Measurements from ENCODE around the gene AUTS2.

AUTS2 gene

DNA sequence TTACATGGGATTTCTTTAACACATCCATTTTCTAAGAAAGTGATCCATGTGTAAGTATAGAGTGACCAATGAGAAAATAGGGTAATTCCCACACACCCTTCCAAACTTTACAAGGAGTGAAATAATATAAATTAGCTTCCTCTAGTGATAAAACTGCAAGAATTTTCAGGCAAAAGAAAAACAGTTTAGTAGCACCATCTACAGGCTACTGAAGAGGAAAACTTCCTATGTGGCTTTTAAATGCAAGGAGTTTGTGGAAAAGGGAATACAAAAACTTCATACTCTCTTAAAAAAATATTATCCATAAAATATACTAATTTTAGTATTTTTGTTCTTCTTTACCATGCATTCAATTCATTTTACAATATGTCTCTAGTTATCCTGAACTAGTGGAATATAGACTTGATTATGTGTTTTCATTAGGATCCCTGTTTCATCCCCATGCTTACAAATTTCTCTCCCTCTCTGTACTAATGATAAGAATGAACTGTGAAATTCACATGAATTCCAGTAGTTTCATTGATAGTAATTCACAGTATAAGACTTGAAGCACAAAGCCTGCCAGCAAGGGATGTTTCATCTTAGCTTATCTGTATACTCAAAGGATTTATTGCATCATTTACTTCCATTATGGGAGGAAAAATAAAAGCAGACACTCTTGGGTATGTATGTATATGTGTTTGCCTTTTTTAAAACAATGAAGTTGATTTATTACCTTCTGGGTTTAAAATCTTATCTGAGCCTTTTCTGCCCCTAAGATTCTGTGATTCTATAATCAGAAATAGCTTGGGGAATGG, 442.9 kb downstream of the AUTS2 start:
- no peak overlapping the region for H3K4me3 ChIP-seq (ENCODE audit: low read length)
- TF ChIP-seq CTCF (conservative IDR thresholded peaks at IDR 0.05; ENCODE audit: low read length) = peak; percentile 66
- peak; percentile 48 for DNase-seq (ENCODE audit: low read depth)

DNA sequence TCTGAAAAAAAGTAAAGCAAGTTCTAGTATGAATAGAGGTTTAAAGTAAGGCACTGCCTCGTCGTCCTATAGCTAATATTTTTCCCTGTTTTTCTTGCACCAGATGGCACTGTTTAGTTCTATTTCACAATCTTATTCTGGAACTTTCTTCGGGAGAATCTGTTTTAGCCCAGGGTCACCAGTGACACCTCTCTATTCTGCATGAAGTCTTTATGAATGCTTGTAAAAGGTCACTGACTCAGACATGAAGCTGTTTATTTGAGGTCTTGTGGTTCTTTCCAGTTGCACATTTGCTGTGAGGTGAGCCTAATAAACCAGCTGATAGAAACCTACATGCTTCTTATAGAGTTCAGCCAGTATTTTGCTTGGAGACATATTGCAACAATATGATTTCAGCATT, 444.3 kb downstream of the AUTS2 start:
- no peak overlapping the region for H3K4me3 ChIP-seq (ENCODE audit: low read length)
- TF ChIP-seq CTCF (conservative IDR thresholded peaks at IDR 0.05; ENCODE audit: low read length) = peak; percentile 49
- DNase-seq (ENCODE audit: low read depth) = peak; percentile 77

GRCh38 chr7:70043015-70043538, 444.8 kb downstream of the AUTS2 start:
- no peak overlapping the region for H3K4me3 ChIP-seq (ENCODE audit: low read length)
- TF ChIP-seq CTCF (conservative IDR thresholded peaks at IDR 0.05; ENCODE audit: low read length) = no peak
- DNase-seq (ENCODE audit: low read depth) = no peak

DNA sequence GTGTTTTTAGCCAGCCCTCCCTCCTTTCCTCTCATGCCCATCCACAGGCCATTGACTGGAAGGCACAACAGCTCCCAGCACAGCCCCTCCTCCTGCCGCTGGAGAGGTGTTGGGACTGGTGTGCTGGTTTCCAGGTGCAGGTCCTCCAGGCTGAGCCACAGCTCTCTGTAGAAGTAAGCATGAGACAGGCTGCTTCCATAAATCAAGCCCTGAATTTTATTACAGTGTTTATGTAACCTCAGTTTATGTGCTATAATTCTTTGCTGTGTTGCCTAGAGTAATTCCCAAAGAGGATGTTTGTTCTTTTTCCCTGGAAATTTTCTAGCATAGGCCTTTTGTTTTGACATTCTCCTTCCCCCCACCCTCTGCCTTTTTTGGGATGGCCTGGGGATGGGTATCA, 445.8 kb downstream of the AUTS2 start:
- TF ChIP-seq CTCF (conservative IDR thresholded peaks at IDR 0.05; ENCODE audit: low read length) = no peak
- no peak overlapping the region for H3K4me3 ChIP-seq (ENCODE audit: low read length)
- DNase-seq (ENCODE audit: low read depth) = no peak

DNA sequence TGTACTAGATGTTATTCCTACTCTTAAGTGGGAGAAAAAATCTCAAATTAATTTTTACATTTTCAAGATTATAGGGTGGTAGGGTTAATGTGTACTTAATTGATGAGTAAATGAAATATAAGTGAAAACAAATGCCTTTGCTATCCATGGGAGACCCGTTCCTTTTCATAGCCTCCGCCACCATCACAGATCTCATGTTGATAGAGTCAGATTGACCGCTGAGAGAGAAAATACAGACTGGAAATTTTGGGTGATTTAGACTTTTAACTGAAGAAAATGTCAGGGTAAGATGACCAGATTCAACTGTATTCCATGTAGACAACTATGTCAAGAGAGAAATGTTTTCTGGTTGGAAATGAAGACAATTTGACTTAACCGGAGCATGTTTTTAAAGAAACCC, 446.2 kb downstream of the AUTS2 start:
- no peak for DNase-seq (ENCODE audit: low read depth)
- no peak overlapping the region for H3K4me3 ChIP-seq (ENCODE audit: low read length)
- no peak for TF ChIP-seq CTCF (conservative IDR thresholded peaks at IDR 0.05; ENCODE audit: low read length)

DNA sequence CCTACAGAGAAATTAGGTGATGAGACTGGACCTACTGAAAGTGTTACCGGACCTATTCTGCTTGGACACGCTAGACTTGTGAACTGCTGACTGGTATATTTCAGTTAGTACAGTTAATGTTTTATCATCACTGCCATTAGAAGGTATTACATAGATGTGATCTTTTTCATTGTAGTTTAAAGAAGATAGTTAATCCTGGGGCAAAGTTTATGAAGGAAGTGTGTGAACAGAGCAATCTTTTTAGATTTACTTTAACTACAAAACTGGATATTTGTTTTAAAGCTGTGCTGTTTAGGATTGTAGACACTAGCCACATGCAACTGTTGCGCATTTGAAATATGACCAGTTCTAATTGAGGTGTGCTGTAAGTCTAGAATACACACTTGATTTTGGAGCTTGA, 446.7 kb downstream of the AUTS2 start:
- H3K4me3 ChIP-seq (ENCODE audit: low read length) = no peak overlapping the region
- no peak for TF ChIP-seq CTCF (conservative IDR thresholded peaks at IDR 0.05; ENCODE audit: low read length)
- no peak for DNase-seq (ENCODE audit: low read depth)

DNA sequence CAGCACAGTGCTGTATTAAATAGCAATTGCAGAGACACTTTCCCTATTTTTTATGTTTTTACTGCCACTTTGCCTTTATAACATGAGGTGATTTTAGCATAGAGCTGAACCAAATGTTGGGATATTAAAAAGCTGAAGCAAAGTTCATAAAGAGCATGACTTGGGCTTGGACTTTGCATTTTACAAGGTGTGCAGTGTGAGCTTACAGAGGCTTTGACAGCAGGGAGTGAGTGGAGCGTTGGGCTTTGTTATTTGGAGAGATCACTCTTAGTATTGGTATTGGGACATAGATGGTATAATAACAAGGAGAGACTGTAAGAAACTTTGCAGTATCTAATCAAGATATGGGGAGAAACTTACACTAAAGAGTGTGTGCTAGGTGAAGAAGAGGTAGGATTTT, 449.1 kb downstream of the AUTS2 start:
- TF ChIP-seq CTCF (conservative IDR thresholded peaks at IDR 0.05; ENCODE audit: low read length) = no peak
- DNase-seq (ENCODE audit: low read depth) = no peak
- no peak overlapping the region for H3K4me3 ChIP-seq (ENCODE audit: low read length)

All from AG10803 (cell line).